GM18502 (cell line): ENCODE measurements around the gene BBIP1.
"Not testable (repeated sequence)": the region's sequence is repeated elsewhere in the genome, so short reads cannot be mapped to it uniquely, and the experiment has no call there.

Experiments used
- ATAC-seq: cut with Tn5 transposase; IDR thresholded peaks from one replicate; pipeline ENCODE4 v1.9.1; 2021; ENCODE audit warnings: mild to moderate bottlenecking; ENCODE audit not compliant: unreplicated experiment, poor library complexity

BBIP1 gene

DNA sequence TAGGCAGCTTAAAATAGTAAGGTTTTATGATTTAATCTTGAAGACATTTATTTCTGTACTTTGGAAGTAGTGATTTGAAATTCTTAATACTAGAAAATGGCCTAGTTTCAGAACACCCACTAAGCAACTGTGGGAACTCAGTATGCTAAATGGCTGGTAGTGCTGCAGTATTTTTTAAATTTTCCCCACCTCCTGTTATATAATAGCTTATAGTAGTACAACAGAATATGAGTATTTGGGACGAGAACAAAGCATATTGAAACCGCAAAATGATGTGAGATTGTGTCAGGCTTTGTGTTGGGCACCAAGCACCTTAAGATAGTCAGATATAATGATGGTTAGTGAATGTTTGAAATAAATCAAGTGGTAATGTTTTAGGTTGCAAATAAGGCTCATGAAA lies 8.5 kb upstream of the BBIP1 start:
- no peak for ATAC-seq

DNA sequence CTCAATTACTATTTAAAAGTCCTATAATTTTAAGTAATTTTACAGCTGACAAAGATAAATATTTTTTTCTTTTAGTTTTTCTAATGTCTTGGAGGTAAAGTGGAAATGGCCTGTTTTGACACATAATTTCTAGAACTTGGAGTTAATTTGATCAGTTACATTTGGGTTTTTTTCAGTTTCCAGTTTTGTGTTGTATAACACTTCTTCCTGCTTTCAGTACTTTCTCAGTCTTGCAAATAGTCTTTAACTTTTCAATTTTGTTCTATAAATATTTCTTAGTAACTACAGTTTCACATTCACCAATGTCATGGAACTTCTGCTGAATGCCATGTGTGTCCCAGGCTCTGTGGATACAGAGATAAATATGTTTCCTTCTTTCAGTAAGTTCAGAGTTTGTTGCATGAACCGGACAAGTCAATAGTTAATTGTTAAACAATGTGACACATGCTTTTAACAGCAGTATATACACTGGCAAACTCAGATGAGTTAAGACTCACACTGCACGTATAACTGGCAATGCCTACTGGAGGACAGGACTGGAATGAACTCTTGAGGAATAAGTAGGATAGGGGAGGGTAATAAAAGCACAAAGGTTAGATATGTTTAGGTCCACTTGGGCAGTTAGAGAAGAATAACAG lies 5.0 kb upstream of the BBIP1 start:
- no peak for ATAC-seq

DNA sequence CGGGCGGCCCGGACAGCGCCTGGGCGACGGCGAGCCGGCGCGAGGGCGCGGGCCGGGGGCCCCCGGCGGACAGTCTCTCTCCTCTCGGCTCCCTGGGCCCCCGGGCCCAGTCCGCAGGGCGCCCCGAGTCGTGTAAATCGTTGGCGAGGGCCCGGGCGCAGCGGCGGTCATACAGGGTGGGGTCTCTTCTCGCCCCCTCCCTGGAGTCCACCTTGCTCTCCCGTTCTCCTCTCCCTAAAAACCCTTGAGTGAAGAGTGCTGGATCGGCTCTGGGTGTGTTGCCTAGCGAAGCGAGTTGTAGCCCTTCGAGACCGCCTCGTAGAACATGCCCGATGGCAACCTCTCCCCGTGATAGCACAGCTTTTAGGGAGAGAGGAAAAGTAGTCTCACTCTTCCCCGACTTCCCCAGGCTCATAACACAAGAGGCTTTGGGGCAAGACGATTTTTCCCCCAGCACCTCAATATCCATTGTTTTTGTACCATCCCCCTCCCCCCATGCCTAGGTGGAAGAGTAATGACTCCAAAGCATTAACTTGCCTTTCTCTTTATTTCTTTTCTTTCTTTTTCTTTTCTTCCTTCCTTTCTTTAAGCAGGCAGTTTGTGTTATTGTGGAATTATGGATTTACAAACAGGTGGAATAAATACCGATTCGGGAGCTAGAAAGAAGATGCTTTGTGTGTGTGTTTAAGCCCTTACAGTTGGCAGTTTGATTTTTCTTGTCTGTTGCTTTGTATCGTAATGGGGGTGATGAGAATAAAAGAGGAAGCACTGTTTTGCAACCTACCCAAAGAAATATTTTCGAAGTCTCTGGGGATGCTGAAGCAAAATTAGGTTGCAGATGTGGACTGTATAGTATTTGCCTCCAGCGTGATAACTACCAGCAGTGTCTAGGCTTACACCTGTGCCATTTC lies 1.2 kb upstream of the BBIP1 start:
- peak; percentile 32 for ATAC-seq

DNA sequence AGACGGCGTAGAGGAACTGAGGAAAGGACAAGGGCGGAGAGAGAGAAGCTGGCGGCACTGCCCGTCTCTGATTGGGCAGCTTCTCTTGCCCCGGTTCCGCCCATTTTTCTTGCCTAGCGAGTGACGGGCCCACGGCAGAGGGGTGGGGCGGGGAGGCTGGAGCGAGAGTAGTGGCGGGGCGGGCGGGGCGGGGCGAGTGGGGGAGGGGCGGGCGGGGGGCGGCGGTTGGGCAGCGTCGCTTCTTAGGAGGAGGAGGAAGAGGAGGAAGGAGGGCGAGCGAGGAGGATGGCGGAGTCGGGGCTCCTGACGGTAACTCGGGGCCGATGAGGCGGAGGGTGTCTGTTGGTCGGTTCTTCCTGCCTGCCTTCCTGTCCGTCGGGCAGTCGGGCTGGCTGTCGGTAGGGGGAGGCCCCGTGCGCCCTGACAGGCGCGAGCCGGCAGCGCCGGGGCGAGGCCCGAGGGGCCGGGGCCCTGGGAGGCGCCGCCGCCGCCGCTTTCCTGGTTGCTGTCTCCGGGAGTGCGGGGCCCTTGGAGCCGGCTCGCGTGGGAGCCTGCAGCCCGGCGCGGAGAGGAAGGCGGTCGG lies 460 bp upstream of the BBIP1 start, which contains the start of gene SHOC2:
Gene SHOC2, plus strand, starts transcription at position 256 of the 583 bp plus-strand sequence. CDS start 44,755 bp downstream, outside the sequence.
- peak; percentile 13 for ATAC-seq

DNA sequence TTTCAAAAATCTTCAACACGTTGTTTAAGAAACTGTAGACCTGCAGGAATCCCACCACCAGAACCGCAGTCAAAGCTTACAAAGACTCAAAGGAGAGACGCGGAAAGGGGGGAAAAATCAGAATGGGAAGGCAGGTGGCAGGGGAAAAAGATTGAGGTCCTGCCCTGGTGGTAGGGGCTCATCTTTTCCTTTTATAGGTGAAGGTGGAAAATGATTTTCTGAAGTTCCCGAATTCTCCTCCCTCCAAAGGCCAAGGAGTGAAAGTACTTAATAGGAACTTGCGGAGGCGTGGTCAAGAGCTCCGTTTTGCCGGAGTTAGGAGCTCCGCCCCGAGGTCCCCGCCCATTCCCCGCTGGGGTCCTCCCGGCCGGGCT lies 724 bp downstream of the BBIP1 start:
- no peak for ATAC-seq

DNA sequence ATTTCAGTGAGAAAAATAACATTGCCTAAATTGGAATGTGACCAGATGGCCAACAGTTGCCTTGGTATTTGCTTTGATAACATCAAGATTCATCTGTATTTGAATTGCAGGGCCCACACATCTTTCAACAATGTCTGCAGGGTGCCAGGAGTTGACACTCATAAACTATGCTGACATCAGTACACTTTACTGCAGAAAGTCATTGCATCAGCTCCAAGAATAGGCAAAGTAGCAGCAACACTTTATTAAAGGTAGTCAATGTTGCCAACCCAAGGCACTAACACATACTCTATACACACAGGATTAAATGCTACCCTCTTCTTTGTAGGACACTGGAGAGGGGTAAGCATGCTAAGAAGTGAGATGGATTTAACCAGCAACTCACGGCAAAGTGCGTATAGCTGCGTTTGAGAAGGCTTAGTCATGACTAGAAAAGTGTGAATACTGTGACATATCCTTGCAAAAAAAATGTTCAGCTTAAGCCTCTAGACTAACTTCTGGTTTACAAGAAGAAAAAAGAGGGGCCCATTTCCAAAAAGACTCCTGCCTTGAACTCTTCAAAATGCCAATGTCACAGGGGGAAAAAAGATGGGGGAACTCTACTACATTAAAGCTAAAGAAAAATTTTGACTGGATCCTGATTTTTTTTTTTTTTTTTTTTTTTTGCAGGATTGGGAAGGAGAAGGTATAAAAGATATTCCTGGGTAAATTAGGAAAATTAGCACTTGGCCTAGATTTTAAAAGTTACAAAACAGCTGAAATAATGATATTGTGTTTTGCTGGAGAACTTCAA lies 2.2 kb downstream of the BBIP1 start:
- no peak for ATAC-seq

DNA sequence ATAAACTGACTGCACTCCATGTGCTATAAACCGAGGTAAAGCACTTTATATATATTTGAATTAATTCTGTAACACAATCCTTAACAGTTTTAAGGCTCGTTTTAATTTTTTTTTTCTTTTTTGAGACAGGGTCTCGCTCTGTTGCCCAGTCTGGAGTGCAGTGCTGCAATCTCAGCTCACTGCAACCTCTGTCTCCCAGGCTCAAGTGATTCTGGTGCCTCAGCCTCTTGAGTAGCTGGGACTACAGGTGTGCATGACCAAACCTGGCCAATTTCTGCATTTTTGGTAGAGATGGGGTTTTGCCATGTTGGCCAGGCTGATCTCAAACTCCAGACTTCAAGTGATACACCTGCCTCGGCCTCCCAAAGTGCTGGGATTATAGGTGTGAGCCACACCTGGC lies 3.4 kb downstream of the BBIP1 start:
- not testable (repeated sequence) for ATAC-seq

DNA sequence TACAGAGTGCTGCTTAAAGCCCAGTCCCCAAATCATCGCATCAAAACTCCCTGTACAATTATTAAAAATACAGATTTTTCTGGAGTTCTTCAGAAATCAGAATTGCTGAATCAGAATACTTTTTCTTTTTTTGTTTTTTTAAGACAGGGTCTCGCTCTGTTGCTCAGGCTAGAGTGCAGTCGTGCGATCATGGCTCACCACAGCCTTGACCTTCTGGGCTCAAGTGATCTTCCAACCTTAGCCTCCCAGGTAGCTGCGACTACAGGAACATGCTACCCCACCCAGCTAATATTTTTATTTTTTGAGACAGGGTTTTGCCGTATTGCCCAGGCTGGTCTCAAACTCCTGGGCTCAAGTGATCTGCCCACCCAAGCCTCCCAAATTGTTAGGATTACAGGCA lies 3.9 kb downstream of the BBIP1 start:
- no peak for ATAC-seq

DNA sequence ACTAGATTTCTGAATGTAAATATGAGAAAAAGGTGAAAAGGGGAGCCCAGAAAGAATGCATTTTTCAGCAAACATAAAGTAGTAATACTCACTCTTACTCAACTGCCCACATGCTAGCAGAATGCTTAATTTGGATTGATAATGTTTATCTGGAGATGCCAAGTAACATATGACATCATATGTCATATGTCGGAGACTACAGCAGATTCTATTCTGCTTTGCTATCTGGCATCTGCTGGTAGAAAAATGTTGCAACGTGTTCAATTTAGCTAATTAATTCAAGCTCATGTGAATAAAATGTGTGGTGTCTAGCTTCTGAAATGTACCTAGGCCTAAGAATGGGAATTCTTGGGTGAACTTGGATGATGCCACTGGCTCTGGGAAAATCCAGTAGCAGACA lies 4.5 kb downstream of the BBIP1 start:
- no peak for ATAC-seq

DNA sequence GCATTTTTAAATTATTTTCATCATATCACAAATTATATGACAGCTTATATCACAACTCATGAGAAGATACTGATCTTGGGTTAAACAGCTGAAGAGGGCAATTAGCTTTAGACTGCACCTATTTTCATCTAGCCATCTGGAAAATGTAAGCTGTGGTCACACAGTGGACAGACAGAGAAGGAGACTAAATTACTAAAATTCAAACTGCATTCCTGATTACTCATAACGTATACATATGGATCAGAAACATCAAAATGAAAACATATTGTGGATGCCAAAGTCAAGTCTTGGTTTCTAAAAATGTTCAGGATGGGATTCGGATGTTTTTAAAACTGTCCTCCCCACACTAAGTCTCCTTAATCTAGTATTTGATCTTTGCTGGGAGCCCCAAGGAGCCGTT lies 6.6 kb downstream of the BBIP1 start:
- ATAC-seq = no peak

DNA sequence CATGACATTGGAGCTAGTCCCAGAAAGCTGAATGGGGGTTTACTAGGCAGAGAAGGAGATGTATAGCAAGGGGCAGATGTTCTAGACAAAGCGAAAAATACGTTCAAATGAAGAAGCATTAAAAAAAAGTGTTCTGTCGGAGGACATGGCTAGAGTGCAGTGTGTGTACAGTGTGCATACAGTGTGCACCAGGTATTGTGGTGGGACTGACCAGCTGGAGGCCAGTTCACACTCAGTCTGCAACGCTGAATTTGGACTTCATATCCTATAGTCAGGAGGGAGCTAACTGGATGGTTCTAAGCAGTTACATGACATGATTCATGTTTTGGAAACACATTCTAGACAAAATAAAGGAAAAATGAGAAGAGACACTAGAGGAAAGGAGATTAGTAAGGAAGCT lies 8.8 kb downstream of the BBIP1 start:
- no peak for ATAC-seq

DNA sequence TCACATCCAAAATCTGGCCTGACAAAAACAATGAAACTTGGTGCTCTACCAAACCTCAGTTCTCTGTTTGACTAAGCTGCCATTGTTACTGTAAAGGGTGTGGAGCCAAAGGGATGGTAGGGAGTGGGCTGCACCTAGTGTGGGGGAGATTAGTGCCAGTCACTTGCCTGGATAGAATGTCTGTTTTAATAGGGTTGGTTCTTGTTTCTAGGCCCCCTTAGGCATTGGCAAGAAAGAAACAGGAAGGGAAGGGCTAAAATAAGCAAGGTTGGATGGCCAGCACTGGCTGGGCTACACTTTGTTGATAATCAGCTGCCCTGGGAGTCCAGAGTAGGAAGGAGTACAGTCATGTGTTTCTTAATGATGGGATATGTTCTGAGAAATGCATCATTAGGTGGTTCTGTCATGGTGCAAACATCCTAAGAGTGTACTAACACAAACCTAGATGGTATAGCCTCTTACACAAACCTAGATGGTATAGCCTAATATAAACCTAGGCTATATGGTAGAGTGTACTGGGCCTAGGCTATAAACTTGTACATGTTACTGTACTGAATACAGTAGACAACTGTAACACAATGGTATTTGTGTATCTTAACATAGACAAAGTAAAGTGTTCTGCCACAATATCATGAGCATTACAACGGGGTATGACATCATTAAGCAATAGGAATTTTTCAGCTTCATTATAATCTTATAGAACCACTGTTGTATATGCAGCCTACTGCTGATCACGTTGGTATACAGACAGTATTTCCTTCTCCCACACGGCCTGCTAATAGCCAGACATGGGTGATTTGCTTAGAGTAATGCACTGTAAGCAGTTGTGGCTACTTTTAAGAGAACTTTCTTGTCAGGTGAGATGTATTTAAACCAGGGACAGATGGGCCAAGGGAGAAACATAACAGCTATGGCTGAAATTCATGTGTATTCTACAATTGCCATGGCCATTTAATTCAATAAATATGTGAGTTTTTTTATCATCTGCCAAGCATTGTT lies 15.4 kb downstream of the BBIP1 start:
- ATAC-seq = peak; percentile 79

DNA sequence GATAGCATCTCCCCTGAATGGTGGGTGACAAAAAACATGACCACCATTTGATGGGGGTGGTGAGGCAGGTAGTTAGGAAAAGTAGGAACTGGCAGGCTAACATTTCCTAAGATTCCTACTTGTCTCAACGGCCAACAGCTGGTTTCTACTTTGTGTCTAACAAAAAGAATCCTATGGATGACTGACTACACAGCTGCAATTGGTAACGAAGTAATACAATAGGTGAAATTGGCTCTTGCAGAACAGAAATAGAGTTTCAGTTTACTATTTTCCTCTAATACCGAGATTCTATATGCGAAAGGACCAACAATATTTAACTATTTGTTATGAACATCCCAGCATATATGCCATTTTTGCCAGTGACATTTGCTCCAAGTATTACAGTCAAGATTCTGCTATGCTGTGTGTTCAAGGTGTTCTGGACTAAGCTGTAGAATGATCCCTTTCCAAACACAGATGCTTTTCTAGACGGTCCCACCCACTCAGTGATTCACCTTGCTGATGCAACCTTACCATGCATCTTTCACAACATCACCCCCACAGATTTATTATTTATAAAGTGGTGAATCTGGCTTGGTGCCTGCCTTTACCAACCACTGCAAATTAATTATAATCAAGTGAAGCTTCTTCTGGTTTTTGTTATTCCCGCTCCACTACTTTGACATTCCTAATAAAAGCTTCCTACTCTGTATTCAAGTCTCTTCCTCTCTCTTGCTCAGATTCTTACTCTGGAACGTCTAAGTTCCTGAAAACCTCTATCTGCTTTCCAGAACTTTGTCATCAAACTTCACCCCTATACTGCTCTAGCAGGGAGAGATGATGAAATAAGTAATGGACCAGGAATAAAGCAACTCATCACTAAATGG lies 16.8 kb downstream of the BBIP1 start:
- ATAC-seq = no peak

DNA sequence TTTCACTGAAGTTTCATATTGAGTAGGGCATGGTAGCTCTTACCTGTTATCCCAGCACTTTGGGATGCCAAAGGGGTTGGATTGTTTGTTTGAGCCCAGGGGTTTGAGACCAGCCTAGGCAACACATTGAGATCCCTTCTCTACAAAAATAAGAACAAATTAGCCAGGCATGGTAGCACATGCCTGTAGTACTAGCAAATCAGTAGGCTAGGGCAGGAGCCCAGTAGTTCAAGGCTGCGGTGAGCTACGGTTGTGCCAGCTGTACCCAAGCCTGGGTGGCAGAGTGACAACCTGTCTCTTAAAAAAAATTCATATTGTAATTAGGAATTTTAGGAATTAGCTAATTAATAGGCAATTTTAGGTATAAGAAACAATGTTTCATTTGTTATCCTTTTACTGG lies 18.0 kb downstream of the BBIP1 start:
- no peak for ATAC-seq

DNA sequence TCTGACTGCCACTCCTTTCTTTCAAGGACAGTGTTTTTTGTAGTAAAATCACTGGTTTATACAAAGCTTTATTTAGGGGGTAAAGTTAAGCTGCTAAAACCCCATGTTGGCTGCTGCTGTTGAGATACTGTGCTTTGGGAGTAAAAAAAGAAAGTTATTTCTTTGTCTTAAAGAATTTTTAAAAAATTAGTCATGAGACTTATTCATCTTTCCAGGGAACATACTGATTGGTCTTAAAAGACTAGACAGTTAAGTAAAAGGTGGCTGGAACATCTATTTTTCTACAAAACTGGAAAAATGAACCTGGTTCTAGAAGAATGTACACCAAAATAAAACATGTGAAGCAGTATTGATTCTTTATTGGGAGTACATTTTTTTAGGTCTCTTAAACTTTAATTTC lies 20.6 kb downstream of the BBIP1 start:
- ATAC-seq = no peak

DNA sequence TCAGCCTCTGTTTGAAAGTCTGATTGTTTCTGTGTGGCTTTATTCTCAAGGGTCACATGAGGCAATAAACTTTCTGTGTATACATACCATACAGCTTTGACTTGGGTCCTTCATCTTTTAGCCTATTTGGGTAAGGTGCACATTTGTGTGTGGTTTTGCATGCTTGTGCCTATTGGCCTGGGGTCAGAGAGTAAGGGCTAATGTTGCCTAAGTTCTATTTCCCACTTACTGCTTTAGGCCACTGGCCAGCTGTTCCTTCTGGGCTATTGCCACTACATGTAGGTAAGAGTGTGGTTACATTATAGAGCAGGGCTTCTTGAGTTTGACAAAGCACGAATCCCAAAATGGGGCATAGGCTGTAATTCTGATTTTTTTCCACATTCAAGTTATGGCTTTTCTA lies 21.8 kb downstream of the BBIP1 start:
- ATAC-seq = no peak

DNA sequence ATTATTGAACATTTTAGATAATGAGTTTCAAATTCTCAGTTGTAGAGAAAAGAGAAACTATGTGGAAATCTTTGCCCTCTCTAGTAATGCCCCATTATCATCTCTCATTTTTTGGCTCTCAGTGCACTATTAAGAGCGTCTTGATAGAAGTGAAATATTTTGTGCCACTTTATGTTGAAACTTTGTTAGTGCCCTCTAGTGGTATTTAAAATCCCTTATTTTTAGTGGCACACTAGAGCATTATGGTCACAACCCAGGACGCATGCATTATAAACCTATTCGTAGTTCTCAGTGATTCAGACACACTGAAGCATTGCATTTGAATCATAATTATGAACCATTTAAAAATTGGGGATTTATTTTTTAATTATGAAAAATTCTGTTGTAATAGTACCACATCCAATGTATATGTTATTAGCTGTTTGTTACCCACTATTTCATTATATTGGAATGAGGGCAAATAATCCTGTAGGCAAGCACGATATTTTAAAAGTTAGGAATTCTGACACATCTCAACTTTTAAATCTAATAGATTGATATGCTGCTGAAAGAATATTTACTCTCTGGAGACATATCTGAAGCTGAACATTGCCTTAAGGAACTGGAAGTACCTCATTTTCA lies 25.3 kb downstream of the BBIP1 start:
- ATAC-seq = peak; percentile 81
